Activated CD8-positive, alpha-beta T cell treated with anti-CD3 and anti-CD28 coated beads for 36 hours (primary cell): ENCODE measurements around the gene RAB31. TPM values are rescaled to one million over a fixed set of nuclear protein-coding genes. Genes with fewer than 3 reads are reported as not detected.

ENCODE experiments used
- ATAC-seq: fragments of 200-7000 bp; cut with Tn5 transposase; one replicate; pipeline ENCODE4 v1.10.0; 2021; ENCODE audit warnings: mild to moderate bottlenecking, moderate library complexity
- CTCF ChIA-PET: fragments of 350-600 bp; sonication (Branson Sonifier 250); formaldehyde crosslinking; loops from one replicate; lab custom pipeline; 2021; ENCODE audit warnings: antibody characterized with exemption; lab: Charles Lee
- POLR2A ChIA-PET: fragments of 350-600 bp; sonication (Branson Sonifier 250); formaldehyde crosslinking; loops from one replicate; lab custom pipeline; 2021; ENCODE audit warnings: antibody characterized with exemption; lab: Charles Lee
- DNase-seq: peaks from one replicate; pipeline ENCODE4 v3.0.0-alpha.2; 2020
- H3K27ac Mint-ChIP-seq: one replicate; pipeline ENCODE4 v1.8.0; 2021; ENCODE audit warnings: mild to moderate bottlenecking, mixed read lengths
- H3K27me3 Mint-ChIP-seq: one replicate; pipeline ENCODE4 v1.8.0; 2021; ENCODE audit warnings: mixed read lengths
- H3K36me3 Mint-ChIP-seq: one replicate; pipeline ENCODE4 v1.8.0; 2021; ENCODE audit warnings: low read depth, mixed read lengths
- H3K4me1 Mint-ChIP-seq: one replicate; pipeline ENCODE4 v1.8.0; 2021; ENCODE audit warnings: low read depth, mixed read lengths
- H3K4me3 Mint-ChIP-seq: one replicate; pipeline ENCODE4 v1.8.0; 2021; ENCODE audit warnings: mild to moderate bottlenecking, moderate library complexity, mixed read lengths
- H3K9me3 Mint-ChIP-seq: one replicate; pipeline ENCODE4 v1.8.0; 2021; ENCODE audit warnings: mixed read lengths
- intact Hi-C: fragments of 100-400 bp; cut with micrococcal nuclease; formaldehyde crosslinking; loops from one replicate; pipeline ENCODE4 v1.10.0; 2022
- total RNA-seq, 2 experiments: library from RNA; stranded (reverse); gene quantifications; one replicate each; pipeline ENCODE4 v1.2.3, GENCODE V29; 2021
- TF ChIP-seq, protein P1 (sequence below): fragments of 200-600 bp; IDR thresholded peaks from one replicate; pipeline ENCODE4 v1.8.0; 2022; ENCODE audit warnings: antibody characterized with exemption, mild to moderate bottlenecking

The RAB31 gene
- total RNA-seq, 2 experiments from 2014 or later = 0.45 to 0.76 TPM

- H3K9me3 Mint-ChIP-seq = no peaks in the 10 kb centered on the region
- intact Hi-C loops = no loop called here
- no peak overlapping the region for H3K27ac Mint-ChIP-seq
- DNase-seq = no peak
- H3K36me3 Mint-ChIP-seq = no peaks in the 10 kb centered on the region
- TF ChIP-seq, protein P1, sequence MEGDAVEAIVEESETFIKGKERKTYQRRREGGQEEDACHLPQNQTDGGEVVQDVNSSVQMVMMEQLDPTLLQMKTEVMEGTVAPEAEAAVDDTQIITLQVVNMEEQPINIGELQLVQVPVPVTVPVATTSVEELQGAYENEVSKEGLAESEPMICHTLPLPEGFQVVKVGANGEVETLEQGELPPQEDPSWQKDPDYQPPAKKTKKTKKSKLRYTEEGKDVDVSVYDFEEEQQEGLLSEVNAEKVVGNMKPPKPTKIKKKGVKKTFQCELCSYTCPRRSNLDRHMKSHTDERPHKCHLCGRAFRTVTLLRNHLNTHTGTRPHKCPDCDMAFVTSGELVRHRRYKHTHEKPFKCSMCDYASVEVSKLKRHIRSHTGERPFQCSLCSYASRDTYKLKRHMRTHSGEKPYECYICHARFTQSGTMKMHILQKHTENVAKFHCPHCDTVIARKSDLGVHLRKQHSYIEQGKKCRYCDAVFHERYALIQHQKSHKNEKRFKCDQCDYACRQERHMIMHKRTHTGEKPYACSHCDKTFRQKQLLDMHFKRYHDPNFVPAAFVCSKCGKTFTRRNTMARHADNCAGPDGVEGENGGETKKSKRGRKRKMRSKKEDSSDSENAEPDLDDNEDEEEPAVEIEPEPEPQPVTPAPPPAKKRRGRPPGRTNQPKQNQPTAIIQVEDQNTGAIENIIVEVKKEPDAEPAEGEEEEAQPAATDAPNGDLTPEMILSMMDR = no peak
- H3K27me3 Mint-ChIP-seq = no peaks in the 10 kb centered on the region
- no peaks in the 10 kb centered on the region for H3K4me1 Mint-ChIP-seq
- no peak overlapping the region for H3K4me3 Mint-ChIP-seq
- CTCF ChIA-PET = no interaction called here
- POLR2A ChIA-PET = no interaction called here
- ATAC-seq = no peak
Observed at GRCh38 chr18:9697121-9697520, 11.0 kb upstream of the RAB31 start.

GRCh38 chr18:9698497-9698896, 9.6 kb upstream of the RAB31 start:
- CTCF ChIA-PET = no interaction called here
- intact Hi-C loops = no loop called here
- no peak overlapping the region for H3K4me3 Mint-ChIP-seq

DNA sequence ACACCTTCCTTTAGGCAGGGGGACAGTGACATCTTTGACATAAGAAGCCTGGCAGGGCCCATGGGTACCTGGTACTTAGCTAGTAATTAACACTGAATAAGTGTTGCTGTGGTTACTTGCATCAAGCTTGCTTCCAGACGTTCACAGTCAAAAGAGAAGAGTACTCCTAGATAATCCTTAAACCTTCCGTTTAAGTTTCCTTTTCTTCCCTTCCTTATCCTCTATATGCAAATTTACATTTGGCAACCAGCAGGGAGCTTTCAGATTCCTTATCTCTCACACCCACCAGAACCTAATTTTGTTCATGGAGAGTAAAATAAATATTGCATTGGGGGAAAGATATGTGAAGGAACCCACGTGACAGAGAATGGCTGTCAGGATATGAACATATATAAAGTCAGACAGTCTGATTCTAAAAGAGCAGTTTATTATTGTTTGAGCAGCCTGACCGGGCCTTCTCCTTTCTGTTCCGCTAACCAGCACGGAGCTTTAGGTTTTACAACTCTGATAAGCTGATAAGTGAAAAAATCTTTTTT, 7.8 kb upstream of the RAB31 start:
- CTCF ChIA-PET = no interaction called here
- no peaks in the 10 kb centered on the region for H3K9me3 Mint-ChIP-seq

More at GRCh38 chr18:9698497-9698896, 9.6 kb upstream of the RAB31 start:
- POLR2A ChIA-PET = no interaction called here
- Mint-ChIP-seq H3K4me1 (no peaks in the 10 kb centered on the region), H3K27ac (no peak overlapping the region), H3K27me3 (no peaks in the 10 kb centered on the region), H3K9me3 (no peaks in the 10 kb centered on the region), H3K36me3 (no peaks in the 10 kb centered on the region)
- TF ChIP-seq, protein P1 = no peak
- no peak for ATAC-seq
- no peak for DNase-seq

GRCh38 chr18:9701609-9702349, 6.3 kb upstream of the RAB31 start:
- ChIA-PET CTCF (interaction anchor here (0.9 kb wide), 1 partner anchor 981 kb away, joined by 3 read pairs; no protein-coding TSS in a partner anchor), POLR2A (no interaction called here)
- TF ChIP-seq, protein P1 = no peak
- Mint-ChIP-seq H3K4me1 (peaks cover 3% of the 10 kb centered on the region), H3K36me3 (no peaks in the 10 kb centered on the region), H3K27me3 (peaks cover 25% of the 10 kb centered on the region), H3K4me3 (no peak overlapping the region), H3K9me3 (no peaks in the 10 kb centered on the region), H3K27ac (no peak overlapping the region)
- intact Hi-C loops = no loop called here
- no peak for ATAC-seq
- peak; percentile 37 for DNase-seq

More for the DNA sequence above, 7.8 kb upstream of the RAB31 start:
- POLR2A ChIA-PET = no interaction called here
- TF ChIP-seq, protein P1 = no peak
- DNase-seq (no peak), ATAC-seq (no peak)
- Mint-ChIP-seq H3K4me1 (peaks cover 3% of the 10 kb centered on the region), H3K4me3 (no peak overlapping the region), H3K27me3 (peaks cover 12% of the 10 kb centered on the region), H3K27ac (no peak overlapping the region), H3K36me3 (no peaks in the 10 kb centered on the region)
- intact Hi-C loops = no loop called here
